GM19023 (cell line): ENCODE data around the gene ZCWPW1.
"Not testable (repeated sequence)": the region's sequence is repeated elsewhere in the genome, so short reads cannot be mapped to it uniquely, and the experiment has no call there.

Source experiments
- ATAC-seq: cut with Tn5 transposase; IDR thresholded peaks from one replicate; pipeline ENCODE4 v1.9.1; 2021; ENCODE audit warnings: mild to moderate bottlenecking, moderate library complexity; ENCODE audit not compliant: unreplicated experiment

ZCWPW1 gene

GRCh38 chr7:100402241-100402640 is 26.3 kb downstream of the ZCWPW1 start:
- ATAC-seq = no peak

GRCh38 chr7:100401811-100402210 is 26.7 kb downstream of the ZCWPW1 start:
- no peak for ATAC-seq

DNA sequence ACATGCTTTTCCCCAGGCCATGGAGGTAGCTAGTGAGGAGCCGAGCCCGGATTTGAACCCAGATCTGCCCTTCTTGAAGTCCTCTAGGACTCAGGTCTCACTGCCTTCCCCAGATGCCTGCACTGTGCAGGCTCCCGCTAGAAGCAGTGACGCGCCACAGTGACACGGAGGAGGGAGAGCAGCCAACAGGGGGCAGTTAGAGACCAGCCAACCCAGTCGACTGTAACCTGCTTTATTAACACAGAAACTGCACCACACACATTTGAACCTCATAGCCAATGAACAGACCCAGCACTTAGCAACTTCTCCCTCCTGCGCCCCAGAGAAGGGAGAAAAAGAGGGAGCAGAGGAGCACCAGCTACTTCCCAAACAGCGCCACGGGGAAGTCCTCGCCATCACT is 27.8 kb downstream of the ZCWPW1 start:
- no peak for ATAC-seq

GRCh38 chr7:100400041-100400440 is 28.5 kb downstream of the ZCWPW1 start:
- no peak for ATAC-seq

GRCh38 chr7:100398239-100398638 is 30.3 kb downstream of the ZCWPW1 start:
- ATAC-seq = no peak

- ATAC-seq = no peak
Observed at GRCh38 chr7:100397315-100398081, 31.0 kb downstream of the ZCWPW1 start.

GRCh38 chr7:100396421-100396982 is 32.0 kb downstream of the ZCWPW1 start:
- ATAC-seq = peak; percentile 81

DNA sequence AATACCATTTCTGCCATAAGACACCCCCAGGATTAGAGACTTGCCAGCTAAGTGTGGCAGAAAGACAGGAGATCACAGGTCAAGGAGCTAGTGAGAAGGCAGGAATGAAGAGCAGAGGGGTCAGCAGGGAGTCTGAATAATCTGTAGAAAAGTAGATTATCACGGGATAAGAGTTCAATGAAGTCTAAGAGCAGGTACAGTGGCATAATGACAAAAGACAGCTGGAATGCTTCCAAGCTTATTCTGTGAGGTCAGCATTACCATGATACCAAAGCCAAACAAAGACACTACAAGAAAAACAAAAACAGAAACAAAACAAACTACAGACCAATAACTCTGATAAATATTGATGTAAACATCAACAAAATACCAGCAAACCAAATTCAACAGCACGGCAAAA is 34.4 kb downstream of the ZCWPW1 start:
- no peak for ATAC-seq

DNA sequence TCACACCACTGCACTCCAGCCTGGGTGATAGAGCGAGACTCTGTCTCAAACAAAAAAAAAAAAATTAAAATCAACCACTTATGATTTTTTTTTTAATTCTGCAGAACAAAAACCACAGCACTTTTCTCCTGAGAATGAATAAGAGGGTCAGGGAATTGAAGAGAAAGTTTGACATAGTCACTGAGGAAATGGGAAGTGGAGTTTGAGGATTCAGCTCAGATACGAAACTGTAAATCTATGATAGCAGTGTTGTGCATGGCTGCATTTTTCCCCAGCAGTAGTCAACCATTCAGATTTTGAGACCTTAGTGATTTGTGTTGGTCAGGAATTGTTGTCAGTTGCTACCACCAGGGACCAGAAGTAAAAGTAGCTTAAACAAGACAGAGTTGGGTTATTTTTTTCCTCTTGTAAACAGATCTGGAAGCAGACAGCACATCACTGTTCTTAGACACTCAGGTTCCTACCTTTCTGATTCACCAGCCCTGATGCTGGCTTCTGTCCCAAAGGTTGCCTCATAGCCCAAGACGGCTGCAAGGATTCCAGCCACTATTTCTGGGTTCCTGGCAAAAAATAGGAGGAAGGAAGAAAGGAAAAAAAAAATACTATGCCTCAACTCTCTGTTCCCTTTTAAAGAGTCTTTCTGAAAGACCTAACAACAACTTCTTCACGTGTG is 35.1 kb downstream of the ZCWPW1 start:
- no peak for ATAC-seq

GRCh38 chr7:100390286-100391009 is 38.1 kb downstream of the ZCWPW1 start:
- ATAC-seq = no peak

DNA sequence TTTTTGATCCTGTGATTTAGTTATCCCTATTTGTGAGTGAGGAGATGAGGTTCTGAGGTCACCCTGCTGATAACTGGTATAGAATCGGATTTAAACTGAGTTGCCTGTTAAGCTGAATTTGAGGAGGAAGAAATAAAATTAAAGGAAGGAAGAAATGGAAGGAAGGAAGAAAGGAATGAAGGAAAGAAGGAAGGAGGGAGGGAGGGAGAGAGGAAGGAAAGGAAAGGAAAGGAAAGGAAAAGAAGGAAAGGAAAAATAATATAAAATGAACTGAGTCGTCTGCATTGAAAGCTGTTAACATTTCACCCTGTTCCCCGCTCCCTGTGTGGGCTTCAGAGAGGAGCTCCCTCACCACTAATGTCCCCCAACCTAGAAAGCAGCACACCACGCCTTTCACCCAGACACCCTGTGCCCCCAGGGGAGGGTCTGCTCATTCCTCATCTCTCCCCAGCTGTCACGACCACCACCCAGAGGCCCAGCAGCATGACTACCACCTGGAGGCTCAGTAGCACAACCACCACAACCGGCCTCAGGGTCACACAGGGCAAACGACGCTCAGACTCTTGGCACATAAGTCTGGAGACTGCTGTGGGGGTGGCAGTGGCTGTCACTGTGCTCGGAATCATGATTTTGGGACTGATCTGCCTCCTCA is 38.9 kb downstream of the ZCWPW1 start:
- ATAC-seq = no peak

- ATAC-seq = no peak
Observed at GRCh38 chr7:100387695-100388094, 40.8 kb downstream of the ZCWPW1 start.

GRCh38 chr7:100386940-100387339 is 41.6 kb downstream of the ZCWPW1 start:
- no peak for ATAC-seq

DNA sequence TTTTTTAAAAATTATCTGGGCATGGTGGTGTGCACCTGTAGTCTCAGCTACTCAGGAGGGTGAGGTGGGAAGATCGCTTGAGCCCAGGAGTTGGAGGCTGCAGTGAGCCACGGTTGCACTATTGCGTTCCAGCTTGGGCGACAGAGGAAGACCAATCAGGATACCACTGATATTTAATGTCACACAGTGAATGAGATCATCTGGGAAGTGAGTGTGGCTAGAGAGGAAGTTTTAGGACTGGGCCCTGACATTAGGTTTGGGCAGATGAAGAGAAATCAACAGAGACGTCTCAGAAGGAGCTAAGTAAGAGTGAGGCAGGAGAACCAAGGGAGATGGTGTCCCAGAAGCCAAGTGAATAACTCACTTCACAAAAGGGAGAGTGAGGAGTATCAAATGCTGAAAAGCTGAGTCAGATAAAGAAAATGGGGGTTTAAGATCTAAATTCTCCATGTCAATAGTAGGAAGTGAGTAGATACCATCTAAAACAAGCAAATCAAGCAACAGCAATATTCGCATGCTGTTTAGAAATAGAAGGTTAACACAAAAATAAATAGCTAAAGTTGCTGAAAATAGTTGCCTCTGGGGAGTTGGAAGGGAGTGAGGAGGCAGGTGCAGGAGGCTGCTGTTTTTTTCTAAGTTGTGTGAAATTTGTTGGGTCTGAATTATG is 43.7 kb downstream of the ZCWPW1 start:
- no peak for ATAC-seq

DNA sequence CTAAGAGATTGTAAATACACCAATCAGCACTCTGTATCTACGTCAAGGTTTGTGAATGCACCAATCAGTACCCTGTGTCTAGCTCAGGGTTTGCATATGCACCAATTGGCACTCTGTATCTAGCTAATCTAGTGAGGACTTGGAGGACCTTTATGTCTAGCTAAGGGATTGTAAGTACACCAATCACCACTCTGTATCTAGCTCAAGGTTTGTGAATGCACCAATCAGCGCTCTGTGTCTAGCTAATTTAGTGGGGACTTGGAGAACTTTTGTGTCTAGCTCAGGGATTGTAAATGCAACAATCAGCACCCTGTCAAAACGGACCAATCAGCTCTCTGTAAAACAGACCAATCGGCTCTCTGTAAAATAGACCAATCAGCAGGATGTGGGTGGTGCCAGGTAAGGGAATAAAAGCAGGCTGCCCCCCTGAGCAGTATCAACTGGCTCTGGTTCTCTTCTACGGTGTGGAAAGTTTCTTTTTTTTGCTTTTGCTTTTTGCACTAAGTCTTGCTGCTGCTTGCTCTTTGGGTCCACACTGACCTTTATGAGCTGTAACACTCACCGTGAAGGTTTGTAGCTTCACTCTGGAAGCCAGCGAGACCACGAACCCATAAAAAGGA is 46.2 kb downstream of the ZCWPW1 start:
- ATAC-seq = not testable (repeated sequence)

- ATAC-seq = not testable (repeated sequence)
Observed at GRCh38 chr7:100381531-100382233, 46.8 kb downstream of the ZCWPW1 start.

- no peak for ATAC-seq
Observed at GRCh38 chr7:100380196-100380595, 48.3 kb downstream of the ZCWPW1 start.

- no peak for ATAC-seq
Observed at GRCh38 chr7:100378114-100378755, 50.3 kb downstream of the ZCWPW1 start.

GRCh38 chr7:100376066-100376465 is 52.4 kb downstream of the ZCWPW1 start:
- no peak for ATAC-seq
